ENCODE measurements around the gene PDGFB. TPM values are rescaled to one million over a fixed set of nuclear protein-coding genes. Genes with fewer than 3 reads are reported as not detected.

PDGFB gene
- 29.6 and 54.8 TPM in 2 replicates for total RNA-seq

DNA sequence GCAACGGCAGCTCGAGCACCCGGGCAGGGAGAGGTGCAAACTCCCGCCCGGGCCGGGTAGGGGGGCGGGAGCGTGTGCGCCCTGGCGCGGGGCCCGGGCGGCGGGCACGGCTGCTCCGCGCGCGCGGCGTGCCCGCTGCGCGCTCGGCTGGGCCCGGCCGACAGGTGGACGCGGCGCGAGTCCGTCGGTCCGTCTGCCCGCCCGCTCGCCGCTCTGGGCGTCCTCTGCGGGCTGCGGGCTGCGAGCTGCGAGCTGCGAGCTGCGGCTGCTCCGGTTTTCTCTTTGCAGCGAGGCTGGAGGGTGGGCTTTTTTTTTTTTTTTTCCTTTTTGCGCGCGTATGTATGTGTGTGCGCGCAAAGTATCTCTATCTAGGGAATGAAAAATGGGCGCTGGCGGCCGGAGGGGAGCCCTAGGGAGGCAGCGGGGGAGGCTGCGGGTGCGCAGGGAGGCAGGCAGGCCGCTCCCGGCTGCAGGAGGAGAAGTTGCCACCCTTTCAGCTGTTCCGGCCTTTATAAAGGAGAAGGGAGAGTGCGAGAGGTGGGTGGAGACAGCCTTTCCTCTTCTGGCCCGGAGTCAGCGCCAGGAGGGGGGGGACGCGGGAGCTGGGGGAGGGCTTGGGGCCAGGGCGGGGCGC lies at the start of gene PDGFB:
Gene PDGFB (minus strand): TSS at position 487 of the 634 bp plus-strand sequence. CDS start 1,019 bp downstream, outside the sequence.
- DNase-seq (ENCODE audit: low read depth in 2 of 2) = peak; percentile 77 to 82

DNA sequence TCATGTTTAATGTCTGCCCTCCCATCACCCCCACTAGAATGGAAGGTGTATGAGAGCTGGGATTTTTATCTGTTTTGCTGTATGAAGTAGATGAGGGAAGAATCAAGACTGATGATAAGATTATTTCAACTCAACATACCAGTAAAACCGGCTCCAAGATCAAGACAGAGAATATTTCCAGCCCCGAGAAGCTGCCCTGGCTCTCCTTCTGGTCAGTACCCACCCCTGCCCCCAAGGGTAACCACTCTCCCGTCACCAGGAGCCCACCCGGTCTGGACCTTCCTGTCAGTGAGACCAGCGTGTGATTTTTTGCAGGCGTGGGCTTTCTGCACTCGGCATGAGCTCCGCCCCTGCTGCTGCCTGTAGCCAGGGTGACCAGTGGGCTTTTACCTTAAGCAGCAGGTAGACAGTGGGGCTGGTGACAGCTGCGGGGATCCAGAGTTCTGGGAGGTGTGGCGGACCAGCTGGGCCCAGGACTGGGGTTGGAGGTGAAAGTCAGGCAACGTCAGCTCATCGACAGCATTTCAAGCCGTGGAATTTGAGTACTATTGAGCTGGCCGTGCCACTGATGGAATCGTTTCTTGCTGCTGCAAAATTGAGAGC lies 49.1 kb upstream of the PDGFB start:
- no peak for DNase-seq (ENCODE audit: low read depth in 2 of 2)

GRCh38 chr22:39292561-39293074 lies 47.8 kb upstream of the PDGFB start:
- DNase-seq (ENCODE audit: low read depth in 2 of 2) = peak; percentile 94

GRCh38 chr22:39292031-39292462 lies 47.3 kb upstream of the PDGFB start:
- DNase-seq (ENCODE audit: low read depth in 2 of 2) = no peak

- DNase-seq (ENCODE audit: low read depth in 2 of 2) = no peak
Measured at GRCh38 chr22:39291523-39291922, 46.7 kb upstream of the PDGFB start.

DNA sequence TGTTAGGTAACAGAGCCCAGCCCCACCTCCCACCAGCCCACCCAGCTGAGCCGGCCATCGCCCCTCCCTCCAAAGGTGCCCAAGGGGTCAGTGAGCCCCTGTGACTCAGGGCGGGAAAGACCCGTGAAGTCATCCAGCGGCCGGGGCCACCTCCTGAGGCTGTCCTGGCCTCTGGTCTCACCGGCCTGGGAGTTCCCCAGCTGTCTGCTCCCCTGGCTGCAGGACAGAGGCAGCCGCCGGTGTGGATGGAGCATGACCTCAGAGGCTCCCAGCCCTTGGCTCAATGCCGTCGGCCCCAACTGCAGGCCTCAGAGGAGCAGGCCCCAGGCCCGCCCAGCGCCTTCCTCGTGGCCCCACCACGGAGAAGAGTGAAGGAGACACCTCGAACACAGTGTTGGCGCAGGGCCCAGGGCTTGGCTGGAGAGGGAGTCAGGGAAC lies 46.0 kb upstream of the PDGFB start:
- DNase-seq (ENCODE audit: low read depth in 2 of 2) = peak; percentile 67 to 85

GRCh38 chr22:39289975-39290720 lies 45.4 kb upstream of the PDGFB start:
- no peak for DNase-seq (ENCODE audit: low read depth in 2 of 2)

DNA sequence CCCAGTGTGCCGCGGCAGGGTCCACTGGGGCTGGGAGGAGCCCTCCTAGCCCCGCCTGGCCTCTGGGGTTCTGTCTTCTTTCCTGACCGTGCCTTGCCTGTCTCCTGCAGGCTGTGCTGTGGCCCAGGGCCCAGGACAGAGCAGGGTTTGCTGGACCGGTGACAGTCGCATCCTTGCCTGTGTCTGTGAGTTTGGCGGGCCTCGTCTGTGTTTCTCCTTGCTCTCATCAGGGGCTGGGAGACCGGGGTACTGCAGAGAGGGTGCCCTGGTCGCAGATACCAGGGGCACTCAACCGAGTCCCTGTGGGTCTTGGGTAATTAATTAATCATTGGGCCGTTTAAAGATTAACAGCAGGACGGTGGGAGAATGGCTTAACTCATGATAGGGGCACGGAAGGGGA lies 44.8 kb upstream of the PDGFB start:
- DNase-seq (ENCODE audit: low read depth in 2 of 2) = no peak

- no peak for DNase-seq (ENCODE audit: low read depth in 2 of 2)
Measured at GRCh38 chr22:39288135-39288898, 43.5 kb upstream of the PDGFB start.

- no peak for DNase-seq (ENCODE audit: low read depth in 2 of 2)
Measured at GRCh38 chr22:39287076-39287725, 42.4 kb upstream of the PDGFB start.

- no peak for DNase-seq (ENCODE audit: low read depth in 2 of 2)
Measured at GRCh38 chr22:39284983-39285382, 40.2 kb upstream of the PDGFB start.

DNA sequence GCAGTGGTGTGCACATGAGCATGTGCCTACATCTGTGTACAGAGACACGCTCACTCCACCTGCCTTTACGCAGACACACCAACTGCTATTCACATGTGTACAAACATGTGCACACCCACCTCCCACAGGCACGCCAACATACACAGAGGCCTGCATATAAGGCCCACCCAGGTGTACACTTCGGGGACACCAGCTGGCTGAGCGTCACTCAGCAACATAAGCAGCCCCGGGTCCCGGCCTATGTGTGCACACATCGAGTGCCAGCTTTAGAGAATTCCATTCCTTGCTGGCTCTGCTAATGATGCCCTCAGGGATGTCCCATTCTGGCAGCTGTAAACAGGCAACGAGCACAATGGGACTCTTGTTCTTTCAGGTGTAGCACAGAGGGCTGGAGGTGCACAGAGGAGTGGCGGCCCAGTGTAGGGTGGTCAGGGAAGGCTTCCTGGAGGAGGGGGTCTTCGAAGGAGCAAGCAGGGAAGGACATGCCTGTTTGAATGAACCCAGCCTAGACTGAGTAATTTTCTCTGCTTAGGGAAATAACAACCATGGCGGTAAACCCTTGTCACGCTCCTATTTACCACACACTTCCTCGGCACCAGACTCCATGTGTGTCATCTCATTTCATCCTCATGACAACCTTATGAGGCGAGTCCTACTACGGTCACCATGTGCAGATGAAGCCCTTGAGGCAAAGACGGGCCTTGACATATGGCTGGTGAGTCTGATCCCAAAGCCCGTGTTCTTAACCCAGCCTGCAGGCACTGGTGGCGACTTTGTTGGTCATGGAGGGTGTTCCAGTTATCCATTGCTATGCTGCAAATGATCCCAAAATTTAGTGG lies 39.6 kb upstream of the PDGFB start:
- no peak for DNase-seq (ENCODE audit: low read depth in 2 of 2)

DNA sequence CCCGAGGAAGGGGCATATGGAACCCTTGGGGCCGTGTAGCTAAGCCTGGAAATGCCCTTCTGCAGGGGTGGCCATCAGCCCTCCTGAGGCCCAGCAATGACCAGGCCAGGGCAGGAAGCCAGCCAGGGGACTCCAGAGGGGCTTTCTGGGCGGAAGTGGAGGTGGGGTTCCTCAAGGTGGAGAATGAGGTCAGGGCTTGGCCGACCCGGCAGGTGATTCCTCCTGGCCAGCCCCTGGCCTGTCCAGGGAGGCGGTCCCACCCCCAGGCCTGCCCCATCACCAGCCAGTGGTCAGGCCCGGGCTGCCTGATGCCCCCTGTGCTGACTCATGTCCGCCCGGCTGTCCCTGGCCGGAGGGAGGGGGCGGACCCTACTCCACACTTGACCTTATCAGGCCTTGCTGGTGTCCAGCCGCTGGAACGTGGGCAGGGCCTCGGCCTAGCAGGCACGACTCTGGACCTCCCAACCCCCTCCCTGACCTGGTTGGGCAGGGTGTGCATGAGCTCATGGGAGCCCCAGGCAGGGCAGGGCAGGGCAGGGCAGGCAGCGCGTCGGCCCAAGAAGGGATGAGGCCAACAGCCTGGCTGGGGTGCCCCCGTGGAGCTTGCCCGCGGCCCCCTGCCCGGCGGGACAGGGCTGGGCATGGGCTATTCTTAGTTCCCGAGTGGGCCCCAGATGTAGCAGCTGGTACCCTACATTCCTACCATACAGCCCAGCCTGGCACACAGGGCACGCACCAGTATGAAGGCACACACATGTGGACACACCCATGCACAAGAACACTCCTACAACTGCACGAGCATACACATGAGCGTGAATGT lies 38.8 kb upstream of the PDGFB start:
- peak; percentile 78 to 90 for DNase-seq (ENCODE audit: low read depth in 2 of 2)

- DNase-seq (ENCODE audit: low read depth in 2 of 2) = peak in 1 of 2 donors; percentile 88
Measured at GRCh38 chr22:39282645-39283321, 38.0 kb upstream of the PDGFB start.

DNA sequence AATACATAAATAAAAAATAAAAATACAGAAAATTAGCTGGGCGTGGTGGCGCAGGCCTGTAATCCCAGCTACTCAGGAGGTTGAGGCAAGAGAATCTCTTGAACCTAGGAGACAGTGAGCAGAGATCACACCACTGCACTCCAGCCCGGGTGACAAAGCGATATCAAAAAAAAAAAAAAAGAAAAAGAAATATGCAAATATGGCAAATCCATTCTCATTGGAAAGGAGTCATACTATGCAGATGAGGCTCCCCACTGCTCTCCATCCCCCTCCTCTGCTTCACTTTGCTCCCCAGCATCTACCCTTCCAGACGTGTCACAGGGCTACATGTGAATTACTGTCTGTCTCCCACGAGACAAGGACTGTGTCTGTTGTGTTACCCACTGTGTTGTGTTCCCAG lies 36.3 kb upstream of the PDGFB start:
- no peak for DNase-seq (ENCODE audit: low read depth in 2 of 2)

GRCh38 chr22:39280250-39280649 lies 35.5 kb upstream of the PDGFB start:
- DNase-seq (ENCODE audit: low read depth in 2 of 2) = no peak

DNA sequence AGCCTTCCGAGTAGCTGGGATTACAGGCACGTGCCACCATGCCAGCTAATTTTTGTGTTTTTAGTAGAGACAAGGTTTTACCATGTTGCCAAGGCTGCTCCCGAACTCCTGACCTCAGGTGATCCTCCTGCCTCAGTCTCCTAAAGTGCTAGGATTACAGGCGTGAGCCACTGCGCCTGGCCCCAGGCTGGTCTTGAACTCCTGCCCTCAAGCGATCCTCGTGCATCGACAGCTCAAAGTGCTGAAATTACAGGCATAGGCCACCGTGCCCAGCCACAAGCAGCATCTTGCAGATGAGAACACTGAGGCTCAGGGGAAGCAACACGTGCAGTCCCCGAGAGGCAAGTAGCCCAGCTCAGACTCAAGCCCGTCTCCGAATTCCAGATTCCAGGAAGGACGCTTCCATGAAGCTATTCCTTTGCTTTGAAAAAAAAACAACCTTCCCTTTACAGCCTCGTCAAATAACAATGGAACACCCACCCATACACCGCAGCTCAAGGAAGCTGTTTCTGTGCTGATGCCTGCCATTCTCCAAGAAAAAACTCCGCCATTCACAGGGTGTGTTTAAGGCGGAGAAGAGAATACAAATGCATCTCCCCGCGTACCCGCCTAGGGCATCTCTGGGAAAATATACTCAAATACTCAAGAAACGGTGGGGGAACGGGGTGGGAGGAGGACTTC lies 34.5 kb upstream of the PDGFB start:
- no peak for DNase-seq (ENCODE audit: low read depth in 2 of 2)

- peak in 1 of 2 donors; percentile 39 for DNase-seq (ENCODE audit: low read depth in 2 of 2)
Measured at GRCh38 chr22:39278040-39278439, 33.3 kb upstream of the PDGFB start.
